GM18907 (cell line): ENCODE measurements around the gene TMEM175.

Experiments
- ATAC-seq: cut with Tn5 transposase; IDR thresholded peaks from one replicate; pipeline ENCODE4 v1.9.1; 2021; ENCODE audit warnings: mild to moderate bottlenecking, moderate library complexity; ENCODE audit not compliant: unreplicated experiment

The TMEM175 gene

GRCh38 chr4:898869-899555, 33.2 kb upstream of the TMEM175 start:
- no peak for ATAC-seq

- no peak for ATAC-seq
Observed at GRCh38 chr4:899556-899906, 32.7 kb upstream of the TMEM175 start.

- ATAC-seq: no peak
Observed at GRCh38 chr4:900073-900472, 32.2 kb upstream of the TMEM175 start.

GRCh38 chr4:900721-901120, 31.5 kb upstream of the TMEM175 start:
- no peak for ATAC-seq

GRCh38 chr4:901192-901910, 30.9 kb upstream of the TMEM175 start:
- ATAC-seq: no peak

GRCh38 chr4:903066-904046, 28.9 kb upstream of the TMEM175 start:
- no peak for ATAC-seq

- no peak for ATAC-seq
Observed at GRCh38 chr4:905485-906338, 26.5 kb upstream of the TMEM175 start.

GRCh38 chr4:906339-907102, 25.7 kb upstream of the TMEM175 start:
- no peak for ATAC-seq

GRCh38 chr4:907103-907400, 25.2 kb upstream of the TMEM175 start:
- ATAC-seq: no peak

- no peak for ATAC-seq
Observed at GRCh38 chr4:907691-908425, 24.4 kb upstream of the TMEM175 start.

GRCh38 chr4:909131-909571, 23.1 kb upstream of the TMEM175 start:
- ATAC-seq: no peak

GRCh38 chr4:909821-910220, 22.4 kb upstream of the TMEM175 start:
- no peak for ATAC-seq

GRCh38 chr4:910366-911091, 21.7 kb upstream of the TMEM175 start:
- ATAC-seq: no peak

- ATAC-seq: no peak
Observed at GRCh38 chr4:911221-911751, 21.0 kb upstream of the TMEM175 start.

GRCh38 chr4:911871-912490, 20.3 kb upstream of the TMEM175 start:
- no peak for ATAC-seq

GRCh38 chr4:912548-913279, 19.5 kb upstream of the TMEM175 start:
- ATAC-seq: no peak

GRCh38 chr4:913280-913618, 19.0 kb upstream of the TMEM175 start:
- no peak for ATAC-seq
